Loucy (cell line): ENCODE data around the gene APOC3.

Source experiments
- EZH2phosphoT487 ChIP-seq: fragments of 200-600 bp; IDR thresholded peaks from 2 replicates; pipeline ENCODE4 v1.6.1; 2018; ENCODE audit warnings: antibody characterized with exemption, mild to moderate bottlenecking, moderate library complexity, borderline replicate concordance
- TF ChIP-seq, protein P1 (sequence below): fragments of 200-600 bp; sonication (generic); conservative IDR thresholded peaks from 2 replicates; pipeline ENCODE4 v1.5.1; 2014; ENCODE audit warnings: mild to moderate bottlenecking, antibody characterized with exemption, low read length

DNA sequence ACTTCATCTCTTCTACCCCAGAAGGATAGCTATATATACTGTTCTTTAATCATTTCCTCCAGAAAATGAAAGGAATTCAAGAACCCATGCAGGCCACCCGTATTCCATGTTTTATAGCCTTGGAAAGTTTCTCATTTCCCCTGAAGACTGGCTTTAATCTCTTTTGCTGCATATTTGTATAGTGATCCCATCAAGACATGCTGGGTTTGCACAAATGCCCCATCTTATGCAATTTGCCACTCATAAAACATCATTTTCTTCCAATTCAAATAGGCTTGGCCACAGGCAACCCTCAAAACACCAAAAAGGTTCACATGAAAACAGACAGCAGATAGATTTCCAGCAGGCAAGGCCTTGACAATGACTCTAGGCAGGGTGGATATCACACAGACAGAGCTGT is 36.0 kb downstream of the APOC3 start:
- TF ChIP-seq, protein P1, sequence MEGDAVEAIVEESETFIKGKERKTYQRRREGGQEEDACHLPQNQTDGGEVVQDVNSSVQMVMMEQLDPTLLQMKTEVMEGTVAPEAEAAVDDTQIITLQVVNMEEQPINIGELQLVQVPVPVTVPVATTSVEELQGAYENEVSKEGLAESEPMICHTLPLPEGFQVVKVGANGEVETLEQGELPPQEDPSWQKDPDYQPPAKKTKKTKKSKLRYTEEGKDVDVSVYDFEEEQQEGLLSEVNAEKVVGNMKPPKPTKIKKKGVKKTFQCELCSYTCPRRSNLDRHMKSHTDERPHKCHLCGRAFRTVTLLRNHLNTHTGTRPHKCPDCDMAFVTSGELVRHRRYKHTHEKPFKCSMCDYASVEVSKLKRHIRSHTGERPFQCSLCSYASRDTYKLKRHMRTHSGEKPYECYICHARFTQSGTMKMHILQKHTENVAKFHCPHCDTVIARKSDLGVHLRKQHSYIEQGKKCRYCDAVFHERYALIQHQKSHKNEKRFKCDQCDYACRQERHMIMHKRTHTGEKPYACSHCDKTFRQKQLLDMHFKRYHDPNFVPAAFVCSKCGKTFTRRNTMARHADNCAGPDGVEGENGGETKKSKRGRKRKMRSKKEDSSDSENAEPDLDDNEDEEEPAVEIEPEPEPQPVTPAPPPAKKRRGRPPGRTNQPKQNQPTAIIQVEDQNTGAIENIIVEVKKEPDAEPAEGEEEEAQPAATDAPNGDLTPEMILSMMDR, result no peak
- no peak for TF ChIP-seq EZH2phosphoT487
